GM18520 (cell line): ENCODE results near the gene VARS2.

ENCODE experiments used
- ATAC-seq: cut with Tn5 transposase; IDR thresholded peaks from one replicate; pipeline ENCODE4 v1.9.1; 2021; ENCODE audit not compliant: unreplicated experiment

The VARS2 gene

GRCh38 chr6:30884521-30885480 is 29.2 kb upstream of the VARS2 start:
- ATAC-seq, result no peak

- no peak for ATAC-seq
Measured at GRCh38 chr6:30885481-30885998, 28.5 kb upstream of the VARS2 start.

- no peak for ATAC-seq
Measured at GRCh38 chr6:30885999-30886896, 27.8 kb upstream of the VARS2 start.

GRCh38 chr6:30886897-30887255 is 27.2 kb upstream of the VARS2 start:
- no peak for ATAC-seq

DNA sequence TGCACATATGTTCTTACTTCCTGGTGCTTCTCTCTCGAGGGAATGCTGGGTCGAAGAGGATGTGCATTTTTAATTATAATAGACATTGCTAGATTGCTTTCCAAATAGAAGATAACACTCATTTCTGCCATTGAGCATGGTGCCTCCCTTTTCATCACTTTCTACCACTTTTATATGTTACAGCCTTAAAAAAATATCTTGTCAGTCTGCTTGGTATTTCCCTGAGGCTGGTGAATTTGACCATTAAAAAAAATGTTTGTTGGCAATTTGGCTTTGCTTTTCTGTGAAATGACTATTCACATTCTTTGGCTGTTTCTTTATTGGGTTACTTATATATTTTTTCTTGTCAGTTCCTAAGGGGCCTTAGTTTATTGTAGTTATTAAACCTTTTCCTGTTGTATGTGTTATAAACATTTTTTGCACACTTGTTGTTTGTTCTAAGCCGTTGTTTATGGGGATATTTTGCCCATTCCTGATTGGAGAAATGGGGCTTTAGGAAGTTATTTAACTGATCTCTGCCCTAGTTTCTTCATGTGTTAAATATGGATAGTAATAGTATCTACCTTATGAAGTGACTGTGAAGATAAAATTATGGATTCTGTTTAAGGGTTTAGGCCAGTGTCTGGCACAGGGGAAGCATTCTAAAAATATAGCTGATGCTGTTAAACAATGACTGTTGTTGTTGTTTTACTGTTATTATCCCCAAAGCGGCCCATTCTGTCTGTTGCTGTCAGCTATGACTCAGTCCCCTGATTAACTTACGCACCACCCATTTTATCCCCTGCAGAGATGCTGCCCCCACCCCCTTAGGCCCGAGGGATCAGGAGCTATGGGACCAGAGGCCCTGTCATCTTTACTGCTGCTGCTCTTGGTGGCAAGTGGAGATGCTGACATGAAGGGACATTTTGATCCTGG is 25.9 kb upstream of the VARS2 start:
- no peak for ATAC-seq

DNA sequence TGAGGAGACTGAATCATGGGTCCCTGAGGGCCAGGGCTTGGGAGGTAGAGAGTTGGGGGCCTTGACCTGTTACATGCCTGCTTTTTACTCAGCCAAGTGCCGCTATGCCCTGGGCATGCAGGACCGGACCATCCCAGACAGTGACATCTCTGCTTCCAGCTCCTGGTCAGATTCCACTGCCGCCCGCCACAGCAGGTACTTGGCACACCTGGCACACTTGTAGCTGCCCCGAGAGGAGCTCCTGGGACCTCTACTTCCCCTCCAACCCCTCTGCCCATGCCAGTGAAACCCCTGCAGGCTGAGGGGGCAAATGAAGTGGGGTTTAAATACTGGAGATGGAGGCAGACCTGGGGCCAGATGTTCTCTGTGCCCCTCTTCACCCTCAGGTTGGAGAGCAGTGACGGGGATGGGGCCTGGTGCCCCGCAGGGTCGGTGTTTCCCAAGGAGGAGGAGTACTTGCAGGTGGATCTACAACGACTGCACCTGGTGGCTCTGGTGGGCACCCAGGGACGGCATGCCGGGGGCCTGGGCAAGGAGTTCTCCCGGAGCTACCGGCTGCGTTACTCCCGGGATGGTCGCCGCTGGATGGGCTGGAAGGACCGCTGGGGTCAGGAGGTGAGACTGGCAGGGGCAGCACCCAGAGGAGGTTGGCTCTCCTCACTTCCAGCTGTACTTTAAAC is 25.1 kb upstream of the VARS2 start:
- no peak for ATAC-seq

DNA sequence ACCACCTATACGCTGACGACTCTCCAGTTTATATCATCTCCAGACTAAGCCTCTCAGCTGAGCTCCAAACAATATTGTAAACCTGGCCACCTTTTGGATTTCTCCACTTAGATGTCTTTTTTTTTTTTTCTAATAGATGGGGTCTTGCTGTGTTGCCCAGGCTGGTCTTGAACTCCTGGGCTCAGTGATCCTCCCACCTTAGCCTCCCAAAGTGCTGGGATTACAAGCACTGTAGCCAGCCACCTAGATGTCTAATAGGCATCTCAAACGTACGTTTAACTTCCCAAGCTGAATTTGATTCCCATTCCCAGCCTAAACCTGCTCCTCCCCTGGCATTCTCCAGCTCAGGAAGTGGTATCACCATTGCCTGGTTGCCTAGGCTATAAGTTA is 24.5 kb upstream of the VARS2 start:
- ATAC-seq, result no peak

DNA sequence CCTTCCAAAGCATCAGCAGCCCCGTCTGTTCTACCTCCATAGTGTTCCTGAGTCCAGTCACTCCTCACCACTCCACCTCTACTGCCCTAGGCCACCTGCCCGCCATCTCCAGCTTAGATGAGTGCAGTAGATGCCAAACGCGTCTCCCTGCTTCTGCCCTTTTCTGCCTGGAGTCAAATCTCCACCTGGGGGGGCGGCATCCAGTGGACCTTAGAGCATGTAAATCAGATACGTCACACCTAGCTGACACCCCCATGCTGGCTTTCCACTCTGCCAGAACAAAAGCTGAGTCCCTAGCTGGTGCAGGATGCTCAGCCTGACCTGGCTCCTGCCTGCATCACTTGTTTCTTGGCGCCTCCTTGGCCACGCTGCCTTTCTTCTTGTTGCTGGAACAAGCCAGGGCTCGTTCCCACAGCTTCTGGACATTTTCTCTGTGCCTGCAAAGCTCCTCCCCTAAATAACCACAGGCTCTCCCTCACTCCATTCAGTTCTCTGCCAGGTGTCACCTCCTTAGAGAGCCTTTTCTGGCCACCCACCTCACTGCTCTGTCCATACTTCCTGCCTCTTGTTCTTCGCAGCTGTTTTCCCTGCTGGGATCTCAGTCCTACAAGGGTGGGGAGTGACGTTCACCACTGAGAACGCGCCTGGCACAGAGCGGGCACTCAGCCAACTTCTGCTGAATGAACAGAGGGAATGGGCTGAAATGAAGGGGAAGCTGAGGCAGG is 24.0 kb upstream of the VARS2 start:
- ATAC-seq, result no peak

- ATAC-seq, result no peak
Measured at GRCh38 chr6:30890646-30891449, 23.2 kb upstream of the VARS2 start.

DNA sequence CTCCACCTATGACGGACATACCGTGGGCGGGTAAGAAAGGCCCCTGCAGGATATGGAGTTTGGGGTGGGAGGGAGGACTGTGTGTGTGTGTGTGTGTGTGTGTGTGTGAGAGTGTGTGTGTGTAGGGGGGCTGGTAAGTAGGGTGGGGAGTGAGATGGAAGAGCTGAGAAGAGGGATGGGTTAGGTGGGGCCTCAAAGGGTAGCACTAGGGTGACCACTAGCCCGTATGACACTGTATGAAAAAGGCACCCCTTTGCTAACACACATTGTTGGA is 22.7 kb upstream of the VARS2 start:
- no peak for ATAC-seq

- no peak for ATAC-seq
Measured at GRCh38 chr6:30891816-30892538, 22.1 kb upstream of the VARS2 start.

DNA sequence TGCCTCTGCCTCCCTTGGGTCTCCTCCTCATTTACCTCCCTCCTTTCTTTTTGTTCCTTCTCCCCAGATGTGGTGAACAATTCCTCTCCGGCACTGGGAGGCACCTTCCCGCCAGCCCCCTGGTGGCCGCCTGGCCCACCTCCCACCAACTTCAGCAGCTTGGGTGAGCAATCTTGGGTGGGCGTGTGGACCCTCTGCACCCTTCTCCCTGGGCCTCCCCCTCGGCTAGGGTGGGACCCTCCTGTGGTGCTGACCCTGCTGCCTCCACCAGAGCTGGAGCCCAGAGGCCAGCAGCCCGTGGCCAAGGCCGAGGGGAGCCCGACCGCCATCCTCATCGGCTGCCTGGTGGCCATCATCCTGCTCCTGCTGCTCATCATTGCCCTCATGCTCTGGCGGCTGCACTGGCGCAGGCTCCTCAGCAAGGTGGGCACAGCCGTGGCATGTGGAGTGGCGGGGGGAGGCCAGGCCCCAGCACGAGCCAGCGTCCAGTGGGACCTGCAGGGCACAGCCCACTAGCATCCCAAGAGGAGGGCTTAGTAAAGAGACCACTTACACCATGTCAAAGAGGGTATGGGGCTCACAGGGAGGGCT is 20.9 kb upstream of the VARS2 start:
- ATAC-seq, result no peak

- no peak for ATAC-seq
Measured at GRCh38 chr6:30893666-30894065, 20.4 kb upstream of the VARS2 start.

- ATAC-seq, result no peak
Measured at GRCh38 chr6:30894381-30894780, 19.7 kb upstream of the VARS2 start.

- ATAC-seq, result no peak
Measured at GRCh38 chr6:30894935-30895334, 19.1 kb upstream of the VARS2 start.

DNA sequence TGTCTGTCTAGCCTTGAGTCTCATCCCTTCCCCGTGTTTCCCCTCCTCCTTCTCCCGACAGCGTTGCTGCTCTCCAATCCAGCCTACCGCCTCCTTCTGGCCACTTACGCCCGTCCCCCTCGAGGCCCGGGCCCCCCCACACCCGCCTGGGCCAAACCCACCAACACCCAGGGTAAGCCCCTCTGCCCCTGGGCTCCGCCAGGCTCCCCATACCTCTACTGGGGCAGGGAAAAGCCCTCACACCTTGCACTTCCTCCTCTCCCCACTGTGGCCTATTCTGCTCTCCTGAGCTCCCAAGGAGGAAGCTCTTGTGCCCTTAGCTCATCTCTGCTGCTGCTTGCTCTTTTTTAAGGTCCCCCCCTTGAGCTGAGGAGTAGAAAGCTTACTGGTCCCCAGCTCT is 18.7 kb upstream of the VARS2 start:
- no peak for ATAC-seq

- ATAC-seq, result no peak
Measured at GRCh38 chr6:30896541-30896940, 17.5 kb upstream of the VARS2 start.

DNA sequence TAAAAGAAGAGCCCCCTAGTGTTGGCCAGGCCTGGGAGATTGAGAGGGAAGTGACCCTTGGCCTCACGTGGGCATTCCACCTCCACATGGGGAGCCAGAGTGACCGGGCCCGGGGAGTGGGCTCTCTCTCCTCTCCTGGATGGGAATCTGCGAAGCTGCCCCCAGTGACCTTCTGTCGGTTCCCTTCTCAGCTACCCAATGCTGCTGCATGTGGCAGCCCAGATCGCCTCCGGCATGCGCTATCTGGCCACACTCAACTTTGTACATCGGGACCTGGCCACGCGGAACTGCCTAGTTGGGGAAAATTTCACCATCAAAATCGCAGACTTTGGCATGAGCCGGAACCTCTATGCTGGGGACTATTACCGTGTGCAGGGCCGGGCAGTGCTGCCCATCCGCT is 16.2 kb upstream of the VARS2 start:
- no peak for ATAC-seq
